Adrenal gland (tissue), 12 donors: Measurements from ENCODE around the gene PDGFRB. TPM values are rescaled to one million over a fixed set of nuclear protein-coding genes. Genes with fewer than 3 reads are reported as not detected.

Experiments used
- DNase-seq, 7 donors: peaks; one replicate each; pipeline ENCODE4 v3.0.0-alpha.2; 2019 to 2020
- H3K27ac ChIP-seq, 5 donors: fragments of 200-600 bp; sonication (generic) in 4 of 5; 1 replicate in 3 of 5; 2 replicates in 2 of 5; pipeline versions ENCODE4 v1.5.1 to v1.8.0; 2016 to 2020; ENCODE audit warnings: mild to moderate bottlenecking in 1 of 5
- H3K27me3 ChIP-seq: fragments of 200-600 bp; 2 replicates; pipeline ENCODE4 v1.8.0; 2021
- H3K36me3 ChIP-seq, 2 donors: fragments of 200-600 bp; replicated peaks in 1 of 2; 1 replicate in 1 of 2; 2 replicates in 1 of 2; pipeline versions ENCODE4 v1.5.1 to v1.8.0; 2018 to 2022
- H3K4me1 ChIP-seq, 2 donors: fragments of 200-600 bp; replicated peaks in 1 of 2; 1 replicate in 1 of 2; 2 replicates in 1 of 2; pipeline versions ENCODE4 v1.5.1 to v1.8.0; 2018 to 2021
- H3K4me3 ChIP-seq, 4 donors: fragments of 200-600 bp; sonication (generic) in 3 of 4; one replicate each; pipeline ENCODE4 v1.5.1; 2016 to 2018
- H3K9me3 ChIP-seq, 3 donors: fragments of 200-600 bp; sonication (generic) in 1 of 3; replicated peaks in 1 of 3; 1 replicate in 2 of 3; 2 replicates in 1 of 3; pipeline versions ENCODE4 v1.5.1 to v1.8.0; 2016 to 2021
- CTCF ChIP-seq, 6 experiments: fragments of 450-650 bp in 4 of 6; fragments of 200-600 bp in 2 of 6; sonication (generic) in 1 of 6; IDR thresholded peaks; 1 replicate in 5 of 6; 2 replicates in 1 of 6; pipeline versions ENCODE4 v1.5.1 to v1.8.0; 2016 to 2021; ENCODE audit warnings: antibody characterized with exemption in 6 of 6, mild to moderate bottlenecking in 2 of 6, moderate library complexity in 1 of 6
- POLR2A ChIP-seq, 2 donors: fragments of 450-650 bp; IDR thresholded peaks; one replicate each; pipeline ENCODE4 v1.6.1; 2017; ENCODE audit warnings: antibody characterized with exemption in 2 of 2, mild to moderate bottlenecking in 2 of 2, moderate library complexity in 1 of 2
- WGBS, 4 donors: extraction: QIAGEN DNeasy Blood & Tissue Kit in 2 of 4; methylation state at CpG; one replicate each; pipeline versions ENCODE4 v1.1.5 to v1.1.7; 2013 to 2017; 5-methylcytosine and 5-hydroxymethylcytosine counted together
- intact Hi-C, 2 donors: fragments of 100-400 bp; cut with DNase I; formaldehyde crosslinking; loops; one replicate each; pipeline versions ENCODE4 v1.14.1 to v1.15.0; 2022 to 2023
- polyA plus RNA-seq, 3 donors: library from polyadenylated mRNA; stranded (reverse); fragments of 200-250 nt in 2 of 3; fragments of 350-450 nt in 1 of 3; fragmentation: Illumina TruSeq in 1 of 3; extraction: RNeasy Lipid Tissue Mini Kit (QIAGEN cat#74804) in 1 of 3; gene quantifications; one replicate each; pipeline ENCODE4 v1.2.3, GENCODE V29; 2013 to 2014
- total RNA-seq, 9 donors: library from RNA; depleted of rRNA in 4 of 9; stranded (reverse); fragments of >200 nt in 4 of 9; fragments of 120-200 nt in 1 of 9; fragmentation: NEBNext Ultra II Directional in 1 of 9; extraction: Animal tissue kit (Norgen Biotek cat#: 25700) in 1 of 9; gene quantifications; one replicate each; pipeline versions ENCODE4 v1.1.0 to v1.2.4, GENCODE V29; 2013 to 2023
- donor health status: healthy with polysubstance abuse.
- donor health status: Bipolar disorder and iron deficiency.
- donor health status: DM: yes; HTN: yes; CAD: no.
- donor health status: DM: no; HTN: no; CAD: no.
- donor health status: DM: no; HTN: no; CAD: no.
- donor health status: DM: yes; HTN: yes; CAD: no.

The PDGFRB gene
- total and polyA plus RNA-seq, 12 donors: 21.3 to 188 (median 73.1) TPM

- Histone ChIP-seq H3K4me1 (no peaks in the 10 kb centered on the region), H3K27ac (no peak overlapping the region), H3K36me3 (peaks cover 0 to 9% of the 10 kb centered on the region in 2 donors), H3K27me3 (no peaks in the 10 kb centered on the region), H3K9me3 (no peaks in the 10 kb centered on the region), H3K4me3 (no peak overlapping the region)
- TF ChIP-seq CTCF (IDR thresholded peaks at IDR 0.05) (no peak), POLR2A (IDR thresholded peaks at IDR 0.05) (no peak)
- intact Hi-C loops: no loop called here
- DNase-seq: peak in 3 of 7 donors; percentile 4 to 10 (median 8)
- WGBS, 4 donors: 76 to 91% (median 85%) methylated on average over 9 to 19 of the region's 19 CpGs
These were observed 34.8 kb downstream of the PDGFRB start for GRCh38 chr5:150120617-150121447.

- peak in 4 of 7 donors; percentile 3 to 15 (median 6) for DNase-seq
- Histone ChIP-seq H3K9me3 (no peaks in the 10 kb centered on the region), H3K4me1 (no peaks in the 10 kb centered on the region), H3K27me3 (no peaks in the 10 kb centered on the region), H3K27ac (no peak overlapping the region), H3K4me3 (no peak overlapping the region), H3K36me3 (peaks cover 0 to 9% of the 10 kb centered on the region in 2 donors)
- WGBS, 4 donors: 83 to 96% (median 92%) methylated on average over 3 of the region's 3 CpGs
- intact Hi-C loops: no loop called here
- TF ChIP-seq POLR2A (IDR thresholded peaks at IDR 0.05) (no peak), CTCF (IDR thresholded peaks at IDR 0.05) (no peak)
These were observed 35.6 kb downstream of the PDGFRB start for GRCh38 chr5:150120062-150120441.

- H3K27ac ChIP-seq: no peak overlapping the region
- H3K36me3 ChIP-seq: peaks cover 0 to 9% of the 10 kb centered on the region in 2 donors
- intact Hi-C loops: no loop called here
- H3K9me3 ChIP-seq: no peaks in the 10 kb centered on the region
- TF ChIP-seq POLR2A (IDR thresholded peaks at IDR 0.05): no peak
- TF ChIP-seq CTCF (IDR thresholded peaks at IDR 0.05): no peak
- DNase-seq: peak; percentile 19 to 55 (median 22)
- no peak overlapping the region for H3K4me3 ChIP-seq
- H3K4me1 ChIP-seq: no peaks in the 10 kb centered on the region
- WGBS, 4 donors: 78 to 81% (median 79%) methylated on average over 9 to 10 of the region's 10 CpGs
- no peaks in the 10 kb centered on the region for H3K27me3 ChIP-seq
These were observed 36.1 kb downstream of the PDGFRB start for GRCh38 chr5:150119421-150120061.

- Histone ChIP-seq H3K4me3 (no peak overlapping the region), H3K27me3 (no peaks in the 10 kb centered on the region), H3K9me3 (no peaks in the 10 kb centered on the region), H3K27ac (no peak overlapping the region), H3K4me1 (no peaks in the 10 kb centered on the region), H3K36me3 (peaks cover 0 to 9% of the 10 kb centered on the region in 2 donors)
- intact Hi-C loops: no loop called here
- TF ChIP-seq CTCF (IDR thresholded peaks at IDR 0.05) (no peak), POLR2A (IDR thresholded peaks at IDR 0.05) (no peak)
- peak in 6 of 7 donors; percentile 1 to 31 (median 11) for DNase-seq
- 86 to 93% (median 91%) methylated on average over 10 to 11 of the region's 11 CpGs for WGBS, 4 donors
These were observed 37.0 kb downstream of the PDGFRB start for GRCh38 chr5:150118561-150119229.
